CD4-positive, CD25-positive, alpha-beta regulatory T cell (primary cell): ENCODE measurements around the gene EMP2. TPM values are rescaled to one million over a fixed set of nuclear protein-coding genes. Genes with fewer than 3 reads are reported as not detected.
"Not testable (repeated sequence)": the region's sequence is repeated elsewhere in the genome, so short reads cannot be mapped to it uniquely, and the experiment has no call there.

Source experiments
- ATAC-seq, 2 donors: fragments of 150-1000 bp; cut with Tn5 transposase; one replicate each; pipeline ENCODE4 v1.10.0; 2021; ENCODE audit warnings: low read depth in 2 of 2, moderate number of reproducible peaks in 2 of 2, moderate library complexity in 1 of 2
- DNase-seq, 3 donors: peaks; one replicate each; pipeline versions ENCODE4 v3.0.0 to v3.0.0-alpha.2; 2012 to 2022; ENCODE audit warnings: mixed read lengths in 1 of 3
- H3K27ac ChIP-seq: one replicate; pipeline ENCODE4 v1.7.0; 2013; ENCODE audit warnings: mild to moderate bottlenecking, low read length; ENCODE audit not compliant: insufficient read depth, poor library complexity, severe bottlenecking
- H3K27me3 ChIP-seq: one replicate; pipeline ENCODE4 v1.7.0; 2013; ENCODE audit warnings: low read length; ENCODE audit not compliant: control insufficient read depth, insufficient read depth
- H3K36me3 ChIP-seq: one replicate; pipeline ENCODE4 v1.7.0; 2013; ENCODE audit warnings: mild to moderate bottlenecking, low read length, moderate library complexity; ENCODE audit not compliant: control insufficient read depth, insufficient read depth
- H3K4me1 ChIP-seq: 2 replicates; pipeline ENCODE4 v1.7.0; 2013; ENCODE audit warnings: mild to moderate bottlenecking, low read length; ENCODE audit not compliant: insufficient read depth, control insufficient read depth, poor library complexity, severe bottlenecking
- H3K4me3 ChIP-seq: one replicate; pipeline ENCODE4 v1.7.0; 2013; ENCODE audit warnings: low read depth, mild to moderate bottlenecking, low read length, moderate library complexity
- H3K9me3 ChIP-seq, 2 experiments: 1 replicate in 1 of 2; 2 replicates in 1 of 2; pipeline ENCODE4 v1.7.0; 2013; ENCODE audit warnings: low read length in 2 of 2, mild to moderate bottlenecking in 1 of 2, moderate library complexity in 1 of 2; ENCODE audit not compliant: control insufficient read depth in 2 of 2
- H3K27ac Mint-ChIP-seq, 3 donors: one replicate each; pipeline ENCODE4 v1.8.0; 2020 to 2022; ENCODE audit warnings: mild to moderate bottlenecking in 3 of 3, mixed read lengths in 3 of 3, moderate library complexity in 2 of 3
- H3K27me3 Mint-ChIP-seq: one replicate; pipeline ENCODE4 v1.8.0; 2022; ENCODE audit warnings: mild to moderate bottlenecking, mixed read lengths
- H3K36me3 Mint-ChIP-seq: one replicate; pipeline ENCODE4 v1.8.0; 2020; ENCODE audit warnings: mixed read lengths
- H3K4me1 Mint-ChIP-seq, 4 donors: one replicate each; pipeline ENCODE4 v1.8.0; 2020 to 2022; ENCODE audit warnings: mixed read lengths in 4 of 4, mild to moderate bottlenecking in 1 of 4
- H3K4me3 Mint-ChIP-seq, 4 donors: one replicate each; pipeline ENCODE4 v1.8.0; 2020 to 2022; ENCODE audit warnings: mild to moderate bottlenecking in 4 of 4, mixed read lengths in 4 of 4, moderate library complexity in 3 of 4
- H3K9me3 Mint-ChIP-seq, 7 donors: one replicate each; pipeline ENCODE4 v1.8.0; 2020 to 2022; ENCODE audit warnings: mixed read lengths in 7 of 7, mild to moderate bottlenecking in 3 of 7, moderate library complexity in 2 of 7
- polyA plus RNA-seq, 4 donors: library from polyadenylated mRNA; unstranded; fragments of 300-500 nt; fragmentation: Illumina TruSeq; gene quantifications; one replicate each; pipeline ENCODE4 v1.2.3, GENCODE V29; 2021
- total RNA-seq: library from RNA; stranded (reverse); gene quantifications from one replicate; pipeline ENCODE4 v1.2.3, GENCODE V29; 2022

The EMP2 gene
- total and polyA plus RNA-seq, 5 donors from 2014 or later = not detected

GRCh38 chr16:10621216-10621949, 41.0 kb upstream of the EMP2 start:
- not testable (repeated sequence) for H3K27ac Mint-ChIP-seq, H3K36me3 ChIP-seq, H3K27ac ChIP-seq, H3K4me1 ChIP-seq, H3K4me1 Mint-ChIP-seq, H3K9me3 ChIP-seq, H3K9me3 Mint-ChIP-seq, H3K4me3 ChIP-seq, H3K27me3 ChIP-seq, DNase-seq, ATAC-seq, H3K36me3 Mint-ChIP-seq, H3K4me3 Mint-ChIP-seq
- H3K27me3 Mint-ChIP-seq = peaks cover 21% of the 10 kb centered on the region

- ATAC-seq (no peak), DNase-seq (no peak)
- no peaks in the 10 kb centered on the region for H3K36me3 Mint-ChIP-seq
- peaks cover 0 to 2% (median 0%) of the 10 kb centered on the region in 4 donors for H3K4me1 Mint-ChIP-seq
- H3K9me3 ChIP-seq = no peaks in the 10 kb centered on the region
- H3K27me3 Mint-ChIP-seq = peaks cover 27% of the 10 kb centered on the region
- H3K27ac ChIP-seq = no peak overlapping the region
- no peaks in the 10 kb centered on the region for H3K4me1 ChIP-seq
- no peak overlapping the region for H3K27ac Mint-ChIP-seq
- H3K27me3 ChIP-seq = peaks cover 3% of the 10 kb centered on the region
- H3K4me3 ChIP-seq = no peak overlapping the region
- no peak overlapping the region for H3K4me3 Mint-ChIP-seq
- no peaks in the 10 kb centered on the region for H3K36me3 ChIP-seq
- H3K9me3 Mint-ChIP-seq = no peaks in the 10 kb centered on the region
Measured at GRCh38 chr16:10620120-10620519, 39.7 kb upstream of the EMP2 start.

- no peak overlapping the region for H3K27ac Mint-ChIP-seq
- no peaks in the 10 kb centered on the region for H3K36me3 Mint-ChIP-seq
- Histone ChIP-seq H3K27ac (no peak overlapping the region), H3K9me3 (no peaks in the 10 kb centered on the region), H3K4me3 (no peak overlapping the region), H3K36me3 (no peaks in the 10 kb centered on the region), H3K4me1 (no peaks in the 10 kb centered on the region), H3K27me3 (peaks cover 3% of the 10 kb centered on the region)
- peaks cover 0 to 2% (median 0%) of the 10 kb centered on the region in 4 donors for H3K4me1 Mint-ChIP-seq
- H3K4me3 Mint-ChIP-seq = no peak overlapping the region
- DNase-seq (peak in 1 of 3 donors; percentile 17), ATAC-seq (no peak)
- H3K9me3 Mint-ChIP-seq = no peaks in the 10 kb centered on the region
- peaks cover 27% of the 10 kb centered on the region for H3K27me3 Mint-ChIP-seq
Measured at GRCh38 chr16:10619271-10619849, 39.0 kb upstream of the EMP2 start.

- H3K27ac ChIP-seq = no peak overlapping the region
- no peak overlapping the region for H3K27ac Mint-ChIP-seq
- no peak overlapping the region for H3K4me3 ChIP-seq
- H3K9me3 Mint-ChIP-seq = no peaks in the 10 kb centered on the region
- peaks cover 3% of the 10 kb centered on the region for H3K27me3 ChIP-seq
- no peak overlapping the region for H3K4me3 Mint-ChIP-seq
- H3K27me3 Mint-ChIP-seq = peaks cover 26% of the 10 kb centered on the region
- H3K4me1 ChIP-seq = no peaks in the 10 kb centered on the region
- H3K9me3 ChIP-seq = no peaks in the 10 kb centered on the region
- no peaks in the 10 kb centered on the region for H3K36me3 Mint-ChIP-seq
- no peak for DNase-seq
- no peak for ATAC-seq
- H3K36me3 ChIP-seq = no peaks in the 10 kb centered on the region
- H3K4me1 Mint-ChIP-seq = peaks cover 0 to 2% (median 0%) of the 10 kb centered on the region in 4 donors
Measured at GRCh38 chr16:10618710-10619209, 38.4 kb upstream of the EMP2 start.

- Mint-ChIP-seq H3K36me3 (no peaks in the 10 kb centered on the region), H3K9me3 (no peaks in the 10 kb centered on the region), H3K27ac (no peak overlapping the region), H3K4me1 (peaks cover 0 to 2% (median 0%) of the 10 kb centered on the region in 4 donors), H3K27me3 (peaks cover 21% of the 10 kb centered on the region), H3K4me3 (no peak overlapping the region)
- Histone ChIP-seq H3K4me1 (no peaks in the 10 kb centered on the region), H3K27ac (no peak overlapping the region), H3K4me3 (no peak overlapping the region), H3K9me3 (no peaks in the 10 kb centered on the region), H3K36me3 (no peaks in the 10 kb centered on the region), H3K27me3 (peaks cover 3% of the 10 kb centered on the region)
- ATAC-seq (no peak), DNase-seq (no peak)
Measured at GRCh38 chr16:10617662-10618420, 37.4 kb upstream of the EMP2 start.

- Histone ChIP-seq H3K27me3 (peaks cover 3% of the 10 kb centered on the region), H3K4me1 (no peaks in the 10 kb centered on the region), H3K27ac (no peak overlapping the region), H3K36me3 (no peaks in the 10 kb centered on the region), H3K9me3 (no peaks in the 10 kb centered on the region), H3K4me3 (no peak overlapping the region)
- ATAC-seq (no peak), DNase-seq (no peak)
- Mint-ChIP-seq H3K4me3 (no peak overlapping the region), H3K27me3 (peaks cover 21% of the 10 kb centered on the region), H3K27ac (no peak overlapping the region), H3K36me3 (no peaks in the 10 kb centered on the region), H3K9me3 (no peaks in the 10 kb centered on the region), H3K4me1 (peaks cover 0 to 2% (median 0%) of the 10 kb centered on the region in 4 donors)
Measured at GRCh38 chr16:10616756-10617640, 36.6 kb upstream of the EMP2 start.

GRCh38 chr16:10616419-10616755, 36.0 kb upstream of the EMP2 start:
- DNase-seq (no peak), ATAC-seq (no peak)
- Mint-ChIP-seq H3K4me1 (peaks cover 0 to 2% (median 0%) of the 10 kb centered on the region in 4 donors), H3K36me3 (no peaks in the 10 kb centered on the region), H3K27me3 (peaks cover 21% of the 10 kb centered on the region), H3K27ac (no peak overlapping the region), H3K4me3 (no peak overlapping the region), H3K9me3 (no peaks in the 10 kb centered on the region)
- Histone ChIP-seq H3K4me3 (no peak overlapping the region), H3K27me3 (peaks cover 3% of the 10 kb centered on the region), H3K36me3 (no peaks in the 10 kb centered on the region), H3K4me1 (no peaks in the 10 kb centered on the region), H3K27ac (no peak overlapping the region), H3K9me3 (no peaks in the 10 kb centered on the region)
